GM21737 (cell line): Measurements from ENCODE around the gene MSANTD4.
"Not testable (repeated sequence)": the region's sequence is repeated elsewhere in the genome, so short reads cannot be mapped to it uniquely, and the experiment has no call there.

Experiments used
- ATAC-seq: cut with Tn5 transposase; IDR thresholded peaks from one replicate; pipeline ENCODE4 v1.9.1; 2021; ENCODE audit warnings: mild to moderate bottlenecking, moderate library complexity; ENCODE audit not compliant: unreplicated experiment

MSANTD4 gene

DNA sequence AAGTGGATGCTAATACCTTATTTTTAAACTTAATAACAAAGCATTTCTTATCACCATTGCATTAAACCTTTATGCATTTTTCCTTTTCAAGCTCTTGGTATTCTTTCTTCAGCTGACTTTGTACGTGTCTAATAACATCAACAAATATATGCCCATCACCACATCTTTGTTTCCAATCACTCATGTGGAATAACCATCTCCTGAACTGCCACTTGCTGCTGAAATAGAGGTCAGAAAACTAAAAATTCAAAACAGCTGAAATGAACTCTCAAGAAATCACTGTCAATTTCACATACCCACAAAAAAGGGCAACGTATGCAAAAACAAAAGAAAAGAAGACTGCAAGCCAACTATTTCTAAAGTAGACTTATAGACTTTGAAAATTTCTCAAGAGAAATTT is 7.4 kb downstream of the MSANTD4 start:
- no peak for ATAC-seq

DNA sequence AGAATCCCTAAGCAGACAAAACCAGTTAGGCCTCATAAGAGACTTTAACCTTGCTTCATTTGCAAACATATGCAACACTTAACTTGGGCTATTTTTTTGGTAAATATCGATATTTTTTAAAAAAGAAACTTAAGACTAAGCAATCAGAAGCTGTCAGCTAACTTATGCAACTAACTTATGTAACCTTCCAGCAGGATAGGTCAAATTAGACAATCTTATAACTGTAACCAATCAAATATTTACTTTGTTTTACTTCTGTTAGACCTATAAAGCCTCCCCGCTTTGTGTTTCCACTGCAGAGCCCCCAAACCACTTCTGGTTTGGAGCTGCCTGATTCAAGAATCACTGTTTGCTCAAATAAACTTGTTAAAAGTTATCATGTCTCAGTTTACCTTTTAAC is 8.0 kb downstream of the MSANTD4 start:
- no peak for ATAC-seq

DNA sequence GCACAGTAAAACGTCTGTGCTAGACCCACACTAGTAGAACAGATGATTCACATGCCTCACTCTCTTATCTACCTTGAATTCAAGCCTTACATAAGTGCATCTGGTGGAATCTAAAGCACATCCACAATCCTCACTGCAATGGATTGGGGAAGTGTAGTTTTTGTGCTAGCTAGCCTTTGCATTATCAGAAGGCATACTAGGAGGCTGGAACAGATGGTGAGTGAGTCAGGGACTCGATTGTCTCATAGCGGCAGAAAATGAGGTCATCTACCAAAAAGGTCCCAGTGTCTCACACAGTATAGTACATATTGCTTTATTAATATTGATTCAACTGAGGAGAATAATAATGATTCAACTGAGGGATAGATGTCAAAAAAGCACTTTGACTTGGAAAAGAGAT is 9.3 kb downstream of the MSANTD4 start:
- ATAC-seq: no peak

DNA sequence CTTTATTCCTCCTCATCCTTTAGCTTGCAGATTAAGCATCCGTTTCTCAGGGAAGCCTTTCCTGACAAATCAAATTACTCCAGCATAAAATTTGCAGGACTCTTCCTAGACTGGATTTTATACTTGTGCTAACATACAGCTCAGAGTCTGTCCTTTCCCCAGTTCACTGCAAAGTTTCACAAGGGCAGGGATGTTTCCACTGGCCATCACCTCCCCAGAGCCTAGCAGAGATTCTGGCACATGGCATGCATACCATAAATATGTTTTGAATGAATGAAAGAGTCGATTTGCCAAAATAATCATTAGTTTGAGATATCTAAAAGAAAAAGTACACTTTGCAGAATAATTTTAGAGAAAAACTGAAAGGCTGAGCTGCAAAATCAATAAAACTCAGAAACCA is 10.6 kb downstream of the MSANTD4 start:
- no peak for ATAC-seq

DNA sequence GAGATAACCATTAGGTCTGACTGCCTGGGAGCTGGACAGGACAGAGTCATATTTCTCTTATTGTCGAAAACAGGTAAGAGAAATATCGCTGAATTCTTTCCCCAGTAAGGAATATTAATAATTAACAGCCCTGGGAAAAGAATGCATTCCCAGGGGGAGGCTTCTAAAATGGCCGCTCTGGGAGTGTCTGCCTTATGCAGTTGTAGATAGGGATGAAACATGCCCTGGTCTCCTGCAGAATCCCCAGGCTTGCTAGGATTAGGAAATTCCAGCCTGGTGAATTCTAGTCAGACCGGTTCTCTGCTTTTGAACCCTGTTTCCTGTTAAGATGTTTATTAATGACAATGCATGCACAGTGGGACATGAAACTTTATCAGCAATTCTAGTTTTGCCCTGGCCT is 18.9 kb downstream of the MSANTD4 start:
- ATAC-seq: not testable (repeated sequence)

DNA sequence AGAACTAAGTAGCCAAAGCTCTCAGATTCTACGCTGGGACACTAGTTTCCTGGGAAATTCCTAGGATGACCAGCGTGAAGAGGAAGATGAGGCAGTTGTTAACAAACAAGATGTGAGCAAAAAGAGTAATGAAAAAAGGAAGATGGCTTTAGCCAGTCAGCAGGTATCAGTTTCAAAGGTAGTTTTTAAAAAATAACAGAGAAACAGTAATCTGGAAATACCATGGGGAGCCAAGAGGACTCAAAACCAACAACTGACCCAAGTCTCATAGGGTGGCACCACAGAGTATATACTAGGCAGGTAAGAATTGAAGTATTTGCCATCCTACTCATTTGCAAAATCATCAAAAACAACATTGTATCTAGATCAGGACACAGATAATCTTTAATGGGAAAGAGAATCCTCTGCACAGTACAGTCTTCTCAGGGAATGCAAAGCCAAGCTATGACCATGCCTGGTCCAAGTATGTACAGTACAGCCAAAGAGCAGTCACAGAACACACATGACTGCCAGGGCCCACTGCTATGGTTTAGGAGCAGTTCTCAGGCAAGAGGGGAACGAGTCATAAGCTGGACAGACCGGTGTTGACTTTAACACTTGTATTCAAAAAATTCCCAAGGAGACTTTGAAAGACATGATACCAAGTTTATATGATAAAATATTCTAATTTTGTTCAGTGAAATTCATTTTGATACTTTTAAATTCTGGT is 20.6 kb downstream of the MSANTD4 start:
- ATAC-seq: no peak

DNA sequence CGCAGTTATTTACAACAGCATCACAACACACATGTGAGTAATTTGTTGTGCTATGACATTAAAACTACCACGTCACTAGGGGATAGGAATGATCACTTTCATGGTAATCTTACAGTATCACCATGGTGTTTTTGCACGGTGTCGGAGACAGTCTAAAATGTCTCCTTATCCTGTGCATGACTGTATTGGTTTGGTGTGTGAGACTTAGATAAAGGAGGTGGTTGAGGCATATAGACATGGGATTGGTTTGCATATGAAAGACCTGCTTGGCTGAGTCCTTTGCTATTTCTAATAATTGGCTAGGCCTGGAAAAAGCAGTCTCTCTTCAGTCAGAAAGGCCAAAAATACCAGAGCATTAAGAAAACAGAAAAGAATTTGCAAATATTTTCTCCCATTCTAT is 30.2 kb downstream of the MSANTD4 start:
- no peak for ATAC-seq

DNA sequence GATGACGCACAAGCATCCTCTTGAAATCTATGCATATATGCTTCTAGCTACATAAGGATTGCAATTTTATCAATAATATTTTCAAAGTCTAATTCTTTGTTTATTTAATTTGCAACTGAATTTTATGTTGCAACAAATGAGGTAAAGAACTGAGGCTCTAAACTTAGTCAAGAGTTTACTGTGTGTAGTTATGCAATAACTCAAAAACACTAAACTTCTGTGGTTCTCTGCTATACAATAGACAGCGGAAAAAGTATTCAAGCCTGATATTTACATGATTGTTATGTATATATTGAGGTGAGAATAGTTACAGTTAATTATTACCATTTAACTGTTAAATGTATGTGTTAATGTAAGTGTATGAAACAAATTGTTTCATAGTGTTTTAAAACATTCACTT is 32.9 kb downstream of the MSANTD4 start:
- ATAC-seq: no peak

DNA sequence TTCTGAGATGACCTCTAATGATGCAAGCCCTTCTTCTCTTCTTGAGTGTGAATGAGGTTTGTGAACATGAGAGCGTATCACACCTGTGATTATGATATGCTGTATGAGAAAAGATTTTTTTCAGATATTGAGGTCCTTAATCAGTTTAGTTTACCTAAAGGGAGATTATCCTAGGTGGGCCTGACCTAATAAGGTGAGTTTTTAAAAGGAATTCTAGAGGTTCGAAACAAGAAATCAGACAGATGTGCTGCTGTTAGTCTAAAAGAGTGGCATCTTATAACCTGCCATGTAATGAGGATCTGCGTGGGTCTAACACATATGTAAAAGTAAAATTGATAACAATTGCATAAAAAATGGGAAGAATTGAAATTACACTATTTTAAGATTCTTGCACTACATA is 33.8 kb downstream of the MSANTD4 start:
- no peak for ATAC-seq

DNA sequence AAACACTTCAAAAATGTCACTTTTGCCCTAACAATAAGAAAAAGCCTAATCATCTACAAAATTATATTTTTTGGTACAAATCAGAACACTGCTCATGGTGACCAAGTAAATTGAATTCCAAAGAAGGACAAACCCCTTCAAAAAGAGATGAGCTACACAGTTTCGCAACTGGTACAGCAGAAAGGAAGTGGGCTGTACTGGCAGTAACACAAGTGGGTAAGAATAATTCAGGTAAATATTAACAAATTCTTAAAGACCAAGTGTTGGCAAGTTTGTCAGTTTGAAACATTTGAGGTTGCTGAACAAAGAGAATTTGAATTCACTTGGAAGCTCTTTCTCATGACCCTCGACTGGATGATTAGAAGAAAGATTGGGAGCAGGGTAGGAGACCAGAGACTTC is 35.5 kb downstream of the MSANTD4 start:
- ATAC-seq: no peak

DNA sequence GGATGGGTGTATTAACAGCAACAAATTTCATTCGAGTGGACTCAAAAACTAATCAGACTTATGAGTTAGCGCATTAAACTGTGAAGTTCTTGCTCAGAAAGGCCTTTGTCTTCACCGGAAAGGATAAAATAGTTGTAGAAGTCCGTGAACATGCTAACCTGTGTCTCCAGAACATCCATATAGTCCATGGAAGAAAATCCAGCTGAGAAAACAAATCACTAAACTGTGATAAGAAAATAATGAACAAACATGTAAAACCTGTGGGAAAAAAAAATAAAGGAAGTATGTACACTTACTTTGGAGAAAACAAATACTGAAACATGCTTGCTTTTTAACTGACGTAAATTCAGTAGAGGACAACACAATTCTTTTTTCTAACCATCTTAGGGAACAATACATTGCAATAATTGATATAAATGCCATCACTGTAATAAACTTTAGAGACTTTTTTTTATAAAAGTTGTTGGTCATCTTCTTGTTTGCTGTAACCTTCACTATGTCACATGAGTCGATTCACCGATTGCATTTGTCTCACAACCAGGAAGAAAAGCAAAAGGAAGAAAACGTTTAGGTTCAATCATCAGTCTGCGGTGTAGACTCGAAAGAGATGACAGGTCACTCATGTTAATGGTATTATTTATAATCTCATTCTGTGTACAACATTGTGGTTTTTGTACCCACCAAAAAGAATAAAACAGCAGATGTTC is 41.9 kb downstream of the MSANTD4 start:
- ATAC-seq: no peak

DNA sequence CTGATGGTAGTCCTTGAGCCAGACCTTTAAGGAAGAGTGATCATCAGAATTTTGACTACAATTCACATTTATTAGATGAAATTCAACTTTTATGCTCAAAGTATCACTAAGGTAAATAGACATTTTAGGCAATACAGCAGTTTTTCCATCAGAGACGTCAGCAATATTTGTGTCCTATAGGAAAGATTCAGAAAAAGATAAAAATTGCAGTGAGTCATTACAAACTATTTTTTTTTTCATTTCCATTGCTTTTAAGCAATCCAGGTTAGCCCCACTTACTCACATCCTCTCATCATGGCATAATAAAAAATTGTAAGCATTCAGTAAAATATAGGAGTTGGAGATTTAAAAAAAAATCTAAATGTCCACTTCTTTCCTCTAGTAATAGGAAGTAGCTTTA is 46.9 kb downstream of the MSANTD4 start:
- no peak for ATAC-seq

DNA sequence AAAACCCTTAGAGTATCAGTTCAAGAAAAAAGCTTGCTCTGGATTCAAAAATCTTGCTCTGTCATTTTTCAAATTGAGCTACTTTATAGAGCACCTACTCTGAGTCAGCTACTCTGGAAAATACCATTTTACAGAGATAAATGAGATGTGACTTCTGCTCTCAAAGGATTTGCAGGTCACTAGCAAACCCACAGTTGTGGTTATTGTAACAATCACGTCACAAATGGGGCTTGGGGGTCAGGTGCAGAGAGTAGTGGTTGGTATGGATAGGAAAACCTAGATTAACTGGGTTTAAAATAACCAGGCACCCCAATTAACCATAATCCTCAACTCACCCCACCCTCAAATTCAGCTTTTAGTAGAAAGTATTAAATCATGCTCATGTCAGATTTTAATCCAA is 52.3 kb downstream of the MSANTD4 start:
- ATAC-seq: no peak

DNA sequence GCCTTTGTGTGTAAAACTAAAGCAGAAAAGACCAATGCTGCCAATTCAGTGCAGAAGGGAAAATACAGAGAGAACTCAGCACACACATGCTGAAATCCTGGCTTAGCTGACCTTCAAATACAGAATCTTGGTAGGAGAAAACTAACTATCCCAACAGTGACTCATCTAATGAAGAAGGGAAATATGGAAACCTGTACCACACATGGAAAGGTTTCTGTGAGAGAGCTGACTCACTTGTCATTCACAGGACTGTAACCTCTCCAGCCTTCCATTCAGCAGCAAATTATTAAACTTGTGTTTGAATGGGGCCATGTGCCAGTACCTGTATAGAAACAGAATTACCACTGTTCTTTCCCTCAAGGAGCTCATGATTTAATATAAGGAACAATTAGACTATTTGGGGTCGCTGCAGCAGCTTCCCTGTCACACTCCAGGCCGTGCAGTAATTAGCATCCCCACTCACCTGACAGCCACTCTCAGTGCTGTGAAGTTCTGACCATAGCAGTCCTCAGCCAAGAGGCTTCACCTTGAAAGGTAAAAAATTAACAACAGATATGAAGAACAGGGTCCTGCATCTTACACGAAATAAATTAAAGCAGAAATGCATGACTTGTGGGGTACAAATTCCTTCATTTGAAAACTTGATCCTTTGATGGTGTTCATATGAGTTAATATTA is 53.9 kb downstream of the MSANTD4 start:
- ATAC-seq: no peak

DNA sequence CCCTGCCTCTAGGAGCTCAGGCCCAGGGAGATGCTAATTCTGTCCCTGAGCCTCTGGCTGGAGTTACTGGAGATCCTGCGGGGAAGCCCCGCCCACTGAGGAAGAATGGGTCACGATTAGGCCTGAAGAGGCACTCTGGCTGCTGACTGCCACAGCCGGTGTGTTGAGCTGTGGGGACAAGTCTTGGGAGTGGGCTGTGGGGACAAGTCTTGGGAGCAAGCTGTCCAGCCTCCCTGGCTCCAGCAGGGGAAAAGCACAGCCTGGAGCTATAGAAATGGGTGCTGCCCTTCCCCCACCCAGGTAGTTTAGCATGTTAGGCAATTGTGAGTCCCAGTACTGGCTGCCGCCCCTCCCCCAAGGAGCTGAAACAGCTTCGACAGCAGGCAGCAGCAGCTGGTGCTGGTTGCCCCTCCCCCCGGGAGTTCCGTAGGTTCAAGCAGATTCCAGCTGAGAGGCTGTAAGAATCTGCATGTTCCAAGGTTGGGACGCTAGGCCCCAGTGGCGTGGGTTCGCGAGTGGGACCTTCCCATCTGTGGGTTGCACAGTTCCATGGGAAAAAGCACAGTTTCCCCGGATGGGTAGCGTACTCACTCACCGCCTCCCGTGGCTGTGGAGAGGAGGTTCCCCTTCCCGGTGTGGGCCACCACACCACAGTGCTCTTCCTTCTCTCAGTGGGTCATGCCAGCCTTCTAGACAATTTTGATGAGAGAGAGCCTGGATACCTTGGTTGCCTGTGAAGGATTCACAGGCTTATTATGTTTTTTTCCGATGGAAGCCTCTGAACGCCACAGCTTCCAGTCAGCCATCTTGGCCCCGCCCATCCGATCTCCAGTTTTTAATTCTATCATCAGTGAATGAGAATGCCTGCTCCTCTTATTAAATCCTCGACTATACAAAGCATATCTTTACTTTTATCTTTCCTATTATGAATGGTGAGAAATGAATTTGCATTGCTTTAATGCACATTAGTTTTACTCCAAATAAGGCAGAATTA is 61.5 kb downstream of the MSANTD4 start:
- ATAC-seq: no peak
